NCI-H2227 (cell line): ENCODE results near the gene MAPKAPK2.
"Not testable (repeated sequence)": the region's sequence is repeated elsewhere in the genome, so short reads cannot be mapped to it uniquely, and the experiment has no call there.

Source experiments
- DNase-seq: peaks from one replicate; lab custom pipeline; 2025; ENCODE audit not compliant: unreplicated experiment; lab: John Stamatoyannopoulos, UW

Gene MAPKAPK2

GRCh38 chr1:206684478-206685333 lies at the start of gene MAPKAPK2:
Gene MAPKAPK2, plus strand, starts transcription at chr1:206684905. Its CDS starts 325 bp downstream, at chr1:206685230.
- peak; percentile 78 for DNase-seq

- peak; percentile 97 for DNase-seq
Measured at GRCh38 chr1:206635080-206635977, 49.4 kb upstream of the MAPKAPK2 start, which contains the start of gene DYRK3. Gene DYRK3, plus strand, starts transcription at chr1:206635536. Its CDS starts 168 bp downstream, at chr1:206635704.

GRCh38 chr1:206635978-206636345 lies 48.7 kb upstream of the MAPKAPK2 start:
- no peak for DNase-seq

- DNase-seq: no peak
Measured at GRCh38 chr1:206636671-206637070, 48.0 kb upstream of the MAPKAPK2 start.

GRCh38 chr1:206637605-206638004 lies 47.1 kb upstream of the MAPKAPK2 start:
- DNase-seq: no peak

GRCh38 chr1:206642074-206642473 lies 42.6 kb upstream of the MAPKAPK2 start:
- DNase-seq: not testable (repeated sequence)

- DNase-seq: no peak
Measured at GRCh38 chr1:206643118-206643698, 41.5 kb upstream of the MAPKAPK2 start.

- DNase-seq: no peak
Measured at GRCh38 chr1:206646504-206646903, 38.2 kb upstream of the MAPKAPK2 start.

- DNase-seq: no peak
Measured at GRCh38 chr1:206647224-206647623, 37.5 kb upstream of the MAPKAPK2 start.

GRCh38 chr1:206649261-206649921 lies 35.3 kb upstream of the MAPKAPK2 start:
- DNase-seq: no peak

- no peak for DNase-seq
Measured at GRCh38 chr1:206651014-206651413, 33.7 kb upstream of the MAPKAPK2 start.

GRCh38 chr1:206651958-206652890 lies 32.5 kb upstream of the MAPKAPK2 start:
- no peak for DNase-seq

- DNase-seq: no peak
Measured at GRCh38 chr1:206653715-206654459, 30.8 kb upstream of the MAPKAPK2 start.

- DNase-seq: no peak
Measured at GRCh38 chr1:206654828-206655227, 29.9 kb upstream of the MAPKAPK2 start.

GRCh38 chr1:206655471-206655882 lies 29.2 kb upstream of the MAPKAPK2 start:
- no peak for DNase-seq

- no peak for DNase-seq
Measured at GRCh38 chr1:206656936-206657335, 27.8 kb upstream of the MAPKAPK2 start.

- no peak for DNase-seq
Measured at GRCh38 chr1:206657751-206658150, 27.0 kb upstream of the MAPKAPK2 start.

- DNase-seq: no peak
Measured at GRCh38 chr1:206658264-206658980, 26.3 kb upstream of the MAPKAPK2 start.

GRCh38 chr1:206658981-206659273 lies 25.8 kb upstream of the MAPKAPK2 start:
- DNase-seq: no peak
